GM23248 (cell line): ENCODE data around the gene SHROOM3.

Source experiments
- EZH2 ChIP-seq: fragments of 200-600 bp; sonication (generic); IDR thresholded peaks from 2 replicates; pipeline ENCODE4 v1.6.1; 2018; ENCODE audit warnings: antibody characterized with exemption, mild to moderate bottlenecking; ENCODE audit not compliant: insufficient read depth, poor library complexity, severe bottlenecking
- EZH2phosphoT487 ChIP-seq: fragments of 200-600 bp; sonication (generic); IDR thresholded peaks from 2 replicates; pipeline ENCODE4 v1.6.1; 2018; ENCODE audit warnings: antibody characterized with exemption, moderate library complexity, mild to moderate bottlenecking, low read depth; ENCODE audit not compliant: insufficient read depth

- TF ChIP-seq EZH2 (no peak), EZH2phosphoT487 (no peak)
Measured at GRCh38 chr4:76745240-76745639, 310.2 kb downstream of the SHROOM3 start.
